Prostate gland (tissue), 2 donors: ENCODE measurements around the gene ALKBH5. TPM values are rescaled to one million over a fixed set of nuclear protein-coding genes. Genes with fewer than 3 reads are reported as not detected.

Experiments
- DNase-seq: peaks from one replicate; pipeline ENCODE4 v3.0.0-alpha.2; 2019; ENCODE audit warnings: low spot score
- H3K27ac ChIP-seq, 2 donors: fragments of 200-600 bp; sonication (generic); 2 replicates each; pipeline ENCODE4 v1.5.1; 2017 to 2019
- H3K27me3 ChIP-seq: fragments of 200-600 bp; sonication (generic); replicated peaks from 2 replicates; pipeline ENCODE4 v1.5.1; 2019; ENCODE audit not compliant: insufficient read depth
- H3K36me3 ChIP-seq, 2 donors: fragments of 200-600 bp; sonication (generic); 1 replicate in 1 of 2; 2 replicates in 1 of 2; pipeline versions ENCODE4 v1.5.1 to v1.8.1; 2017 to 2019
- H3K4me1 ChIP-seq: fragments of 200-600 bp; sonication (generic); replicated peaks from 2 replicates; pipeline ENCODE4 v1.5.1; 2019
- H3K4me3 ChIP-seq, 2 donors: fragments of 200-600 bp; sonication (generic); 2 replicates each; pipeline ENCODE4 v1.5.1; 2017 to 2019
- H3K9me3 ChIP-seq: fragments of 200-600 bp; sonication (generic); 2 replicates; pipeline ENCODE4 v1.5.1; 2017
- CTCF ChIP-seq, 4 experiments: fragments of 200-600 bp in 2 of 4; fragments of 450-650 bp in 2 of 4; sonication (generic) in 2 of 4; IDR thresholded peaks; 1 replicate in 3 of 4; 2 replicates in 1 of 4; pipeline ENCODE4 v1.5.1; 2016 to 2019; ENCODE audit warnings: antibody characterized with exemption in 4 of 4, mild to moderate bottlenecking in 2 of 4, moderate library complexity in 2 of 4
- POLR2A ChIP-seq: fragments of 450-650 bp; IDR thresholded peaks from one replicate; pipeline ENCODE4 v1.6.1; 2016; ENCODE audit warnings: antibody characterized with exemption, mild to moderate bottlenecking
- POLR2AphosphoS5 ChIP-seq: sonication (generic); formaldehyde crosslinking; IDR thresholded peaks from one replicate; pipeline ENCODE4 v1.6.1; 2017; ENCODE audit warnings: antibody characterized with exemption
- WGBS: methylation state at CpG from one replicate; pipeline ENCODE4 v1.1.5; 2018; 5-methylcytosine and 5-hydroxymethylcytosine counted together
- intact Hi-C: fragments of 100-400 bp; cut with DNase I; formaldehyde crosslinking; loops from one replicate; pipeline ENCODE4 v1.14.2; 2022
- total RNA-seq, 2 donors: library from RNA; depleted of rRNA; stranded (reverse); fragments of >200 nt; gene quantifications; one replicate each; pipeline ENCODE4 v1.1.0, GENCODE V29; 2016

The ALKBH5 gene
- total RNA-seq, 2 donors from 2014 or later = 132 to 230 TPM

GRCh38 chr17:18252160-18252559, 68.5 kb downstream of the ALKBH5 start:
- Histone ChIP-seq H3K27ac (no peak overlapping the region), H3K36me3 (peaks cover 5 to 7% of the 10 kb centered on the region in 2 donors), H3K4me3 (no peak overlapping the region), H3K27me3 (no peaks in the 10 kb centered on the region), H3K9me3 (no peaks in the 10 kb centered on the region), H3K4me1 (peaks cover 6% of the 10 kb centered on the region)
- DNase-seq = no peak
- 89% methylated on average over 5 of the region's 5 CpGs for WGBS
- intact Hi-C loops = no loop called here
- TF ChIP-seq POLR2AphosphoS5 = no peak
- no peak for TF ChIP-seq POLR2A
- no peak for TF ChIP-seq CTCF (IDR thresholded peaks at IDR 0.05)

GRCh38 chr17:18253187-18253884, 69.7 kb downstream of the ALKBH5 start:
- H3K27me3 ChIP-seq = no peaks in the 10 kb centered on the region
- peaks cover 5 to 7% of the 10 kb centered on the region in 2 donors for H3K36me3 ChIP-seq
- H3K4me3 ChIP-seq = no peak overlapping the region
- no peak overlapping the region for H3K27ac ChIP-seq
- WGBS = 70% methylated on average over 4 of the region's 16 CpGs
- no peaks in the 10 kb centered on the region for H3K9me3 ChIP-seq
- DNase-seq = no peak
- TF ChIP-seq POLR2AphosphoS5 (no peak), CTCF (IDR thresholded peaks at IDR 0.05) (no peak), POLR2A (no peak)
- intact Hi-C loops = no loop called here
- peaks cover 11% of the 10 kb centered on the region for H3K4me1 ChIP-seq

GRCh38 chr17:18253947-18254821, 70.6 kb downstream of the ALKBH5 start:
- H3K36me3 ChIP-seq = peaks cover 5 to 7% of the 10 kb centered on the region in 2 donors
- no peak overlapping the region for H3K4me3 ChIP-seq
- DNase-seq = no peak
- H3K27ac ChIP-seq = no peak overlapping the region
- intact Hi-C loops = no loop called here
- no peaks in the 10 kb centered on the region for H3K27me3 ChIP-seq
- no peaks in the 10 kb centered on the region for H3K9me3 ChIP-seq
- H3K4me1 ChIP-seq = peaks cover 11% of the 10 kb centered on the region
- TF ChIP-seq POLR2AphosphoS5 (no peak), POLR2A (no peak), CTCF (IDR thresholded peaks at IDR 0.05) (no peak)
- WGBS = 90% methylated on average over 26 of the region's 27 CpGs

GRCh38 chr17:18254888-18255649, 71.4 kb downstream of the ALKBH5 start:
- Histone ChIP-seq H3K4me3 (no peak overlapping the region), H3K27me3 (no peaks in the 10 kb centered on the region), H3K9me3 (no peaks in the 10 kb centered on the region), H3K27ac (no peak overlapping the region), H3K4me1 (peaks cover 12% of the 10 kb centered on the region), H3K36me3 (peaks cover 5 to 7% of the 10 kb centered on the region in 2 donors)
- no peak for DNase-seq
- 94% methylated on average over 8 of the region's 8 CpGs for WGBS
- intact Hi-C loops = loop anchor here (5.0 kb wide), 1 partner anchor 57 kb away; the partner anchor contains the start of gene TOP3A
- TF ChIP-seq POLR2AphosphoS5 (no peak), POLR2A (no peak), CTCF (IDR thresholded peaks at IDR 0.05) (no peak)
